CD14-positive monocyte (primary cell): ENCODE measurements around the gene CDK6. TPM values are rescaled to one million over a fixed set of nuclear protein-coding genes. Genes with fewer than 3 reads are reported as not detected.

Experiments
- DNase-seq, 3 donors: peaks; one replicate each; pipeline ENCODE4 v3.0.0-alpha.2; 2011 to 2022
- H2AFZ ChIP-seq: 2 replicates; pipeline ENCODE4 v1.6.0; 2012; ENCODE audit warnings: mild to moderate bottlenecking, low read depth, low read length, inconsistent platforms; ENCODE audit not compliant: insufficient read depth, poor library complexity, severe bottlenecking
- H3K27ac ChIP-seq, 2 donors: 1 replicate in 1 of 2; 2 replicates in 1 of 2; pipeline ENCODE4 v1.5.1; 2012 to 2013; ENCODE audit warnings: low read length in 2 of 2, control low read depth in 1 of 2, inconsistent platforms in 1 of 2, low read depth in 1 of 2, mild to moderate bottlenecking in 1 of 2
- H3K27me3 ChIP-seq, 2 donors: one replicate each; pipeline versions ENCODE4 v1.6.0 to v1.6.1; 2011 to 2013; ENCODE audit warnings: low read length in 2 of 2; ENCODE audit not compliant: control insufficient read depth in 2 of 2, insufficient read depth in 2 of 2
- H3K36me3 ChIP-seq, 2 donors: replicated peaks in 1 of 2; 1 replicate in 1 of 2; 2 replicates in 1 of 2; pipeline versions ENCODE4 v1.5.1 to v1.6.1; 2012 to 2013; ENCODE audit warnings: low read length in 2 of 2, control low read depth in 1 of 2, inconsistent platforms in 1 of 2, mild to moderate bottlenecking in 1 of 2; ENCODE audit not compliant: insufficient read depth in 2 of 2, control insufficient read depth in 1 of 2
- H3K4me1 ChIP-seq, 2 donors: 1 replicate in 1 of 2; 2 replicates in 1 of 2; pipeline versions ENCODE4 v1.5.1 to v1.6.1; 2012 to 2013; ENCODE audit warnings: low read length in 2 of 2, control low read depth in 1 of 2, inconsistent platforms in 1 of 2, mild to moderate bottlenecking in 1 of 2, moderate library complexity in 1 of 2; ENCODE audit not compliant: insufficient read depth in 2 of 2, control insufficient read depth in 1 of 2
- H3K4me2 ChIP-seq: replicated peaks from 2 replicates; pipeline ENCODE3; 2012; ENCODE audit warnings: low read length, moderate library complexity, mild to moderate bottlenecking; ENCODE audit not compliant: poor library complexity, severe bottlenecking; ENCODE audit errors: extremely low read depth
- H3K4me3 ChIP-seq, 3 experiments: fragments of 200-600 bp in 1 of 3; sonication (generic) in 1 of 3; replicated peaks in 1 of 3; 1 replicate in 2 of 3; 2 replicates in 1 of 3; pipeline ENCODE4 v1.5.1; 2011 to 2013; ENCODE audit warnings: low read length in 3 of 3, mild to moderate bottlenecking in 3 of 3, control low read depth in 2 of 3, low read depth in 2 of 3, inconsistent platforms in 1 of 3, moderate library complexity in 1 of 3
- H3K79me2 ChIP-seq: 2 replicates; pipeline ENCODE4 v1.6.0; 2012; ENCODE audit warnings: mild to moderate bottlenecking, control low read depth, inconsistent platforms, low read length, moderate library complexity; ENCODE audit not compliant: insufficient read depth
- H3K9ac ChIP-seq: 2 replicates; pipeline ENCODE4 v1.6.0; 2017; ENCODE audit warnings: low read length, mild to moderate bottlenecking; ENCODE audit not compliant: insufficient read depth, poor library complexity, severe bottlenecking
- H3K9me3 ChIP-seq, 2 donors: replicated peaks in 1 of 2; 1 replicate in 1 of 2; 2 replicates in 1 of 2; pipeline versions ENCODE4 v1.5.1 to v1.6.1; 2012 to 2013; ENCODE audit warnings: low read length in 2 of 2, control low read depth in 1 of 2; ENCODE audit not compliant: control insufficient read depth in 1 of 2, insufficient read depth in 1 of 2
- H4K20me1 ChIP-seq: 2 replicates; pipeline ENCODE4 v1.6.0; 2012; ENCODE audit warnings: mild to moderate bottlenecking, low read length, control low read depth, moderate library complexity; ENCODE audit not compliant: insufficient read depth
- H3K27ac Mint-ChIP-seq, 7 donors: one replicate each; pipeline ENCODE4 v1.8.0; 2020; ENCODE audit warnings: mild to moderate bottlenecking in 7 of 7, mixed read lengths in 7 of 7, moderate library complexity in 6 of 7, inconsistent platforms in 2 of 7
- H3K27me3 Mint-ChIP-seq, 3 donors: one replicate each; pipeline ENCODE4 v1.8.0; 2021 to 2022; ENCODE audit warnings: low read depth in 3 of 3, mild to moderate bottlenecking in 3 of 3, mixed read lengths in 3 of 3, moderate library complexity in 3 of 3, inconsistent platforms in 1 of 3
- H3K36me3 Mint-ChIP-seq, 2 donors: one replicate each; pipeline ENCODE4 v1.8.0; 2020; ENCODE audit warnings: mixed read lengths in 2 of 2, inconsistent platforms in 1 of 2, mild to moderate bottlenecking in 1 of 2
- H3K4me1 Mint-ChIP-seq: one replicate; pipeline ENCODE4 v1.8.0; 2020; ENCODE audit warnings: mild to moderate bottlenecking, mixed read lengths
- H3K4me3 Mint-ChIP-seq, 2 donors: one replicate each; pipeline ENCODE4 v1.8.0; 2020; ENCODE audit warnings: mild to moderate bottlenecking in 2 of 2, mixed read lengths in 2 of 2, moderate library complexity in 1 of 2
- H3K9me3 Mint-ChIP-seq, 7 donors: one replicate each; pipeline ENCODE4 v1.8.0; 2020 to 2022; ENCODE audit warnings: mixed read lengths in 7 of 7, mild to moderate bottlenecking in 6 of 7, moderate library complexity in 6 of 7, inconsistent platforms in 2 of 7
- WGBS: methylation state at CpG from one replicate; pipeline ENCODE4 v1.1.5; 2013; ENCODE audit warnings: missing lambda C conversion rate; ENCODE audit not compliant: insufficient coverage; 5-methylcytosine and 5-hydroxymethylcytosine counted together
- intact Hi-C, 2 donors: fragments of 100-400 bp; cut with micrococcal nuclease; formaldehyde crosslinking; loops; one replicate each; pipeline versions ENCODE4 v1.15.0 to v1.15.1; 2023
- polyA plus RNA-seq, 3 donors: library from polyadenylated mRNA; depleted of rRNA in 1 of 3; unstranded in 2 of 3; stranded (reverse) in 1 of 3; fragments of 300-500 nt in 2 of 3; fragments of >200 nt in 1 of 3; fragmentation: Illumina TruSeq in 2 of 3; gene quantifications; 1 replicate in 2 of 3; 2 replicates in 1 of 3; pipeline ENCODE4 v1.2.3, GENCODE V29; 2012 to 2021
- TF ChIP-seq, protein P1 (sequence below): fragments of 200-600 bp; IDR thresholded peaks from one replicate; pipeline ENCODE4 v1.8.0; 2022; ENCODE audit warnings: antibody characterized with exemption, mild to moderate bottlenecking

Gene CDK6
- polyA plus RNA-seq, 3 donors: 3.4 to 4.3 (median 3.8) TPM

DNA sequence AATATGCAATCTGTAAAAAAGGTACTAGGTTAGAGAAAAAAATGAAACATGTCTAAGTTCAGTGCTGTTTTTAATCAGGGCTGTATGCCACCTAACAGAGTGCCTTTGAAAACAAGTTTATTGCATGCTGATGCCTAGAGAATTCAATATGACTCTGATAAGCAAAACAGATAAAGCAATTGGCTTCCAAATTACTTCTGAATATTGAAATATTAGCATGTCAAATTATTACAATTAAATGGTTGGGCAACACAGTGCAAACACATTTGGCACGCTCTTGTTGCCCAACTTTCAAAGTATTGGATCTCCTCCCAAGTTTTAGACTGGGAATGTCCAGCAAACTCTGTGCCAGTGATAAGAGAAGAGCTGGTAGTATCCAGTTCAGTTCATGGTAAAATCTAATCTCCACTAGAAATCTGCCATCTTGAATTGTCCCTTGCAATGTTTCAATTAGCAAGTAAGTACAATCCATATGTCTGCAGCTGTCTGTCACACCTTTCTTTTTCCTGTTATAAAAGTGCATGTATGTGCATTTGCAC, 181.0 kb downstream of the CDK6 start:
- 80% methylated on average over 1 of the region's 1 CpG for WGBS
- Mint-ChIP-seq H3K27ac (no peak overlapping the region), H3K27me3 (no peaks in the 10 kb centered on the region), H3K4me3 (no peak overlapping the region), H3K36me3 (peaks cover 0 to 5% of the 10 kb centered on the region in 2 donors), H3K4me1 (no peaks in the 10 kb centered on the region), H3K9me3 (no peaks in the 10 kb centered on the region)
- no peak for DNase-seq
- H3K79me2 ChIP-seq: no peaks in the 10 kb centered on the region
- no peak overlapping the region for H3K4me3 ChIP-seq
- intact Hi-C loops: no loop called here
- no peaks in the 10 kb centered on the region for H3K9me3 ChIP-seq
- H3K27ac ChIP-seq: no peak overlapping the region
- no peaks in the 10 kb centered on the region for H3K27me3 ChIP-seq
- H4K20me1 ChIP-seq: no peaks in the 10 kb centered on the region
- no peaks in the 10 kb centered on the region for H3K36me3 ChIP-seq
- H2AFZ ChIP-seq: no peak overlapping the region
- no peak overlapping the region for H3K4me2 ChIP-seq
- H3K9ac ChIP-seq: no peak overlapping the region
- TF ChIP-seq, protein P1, sequence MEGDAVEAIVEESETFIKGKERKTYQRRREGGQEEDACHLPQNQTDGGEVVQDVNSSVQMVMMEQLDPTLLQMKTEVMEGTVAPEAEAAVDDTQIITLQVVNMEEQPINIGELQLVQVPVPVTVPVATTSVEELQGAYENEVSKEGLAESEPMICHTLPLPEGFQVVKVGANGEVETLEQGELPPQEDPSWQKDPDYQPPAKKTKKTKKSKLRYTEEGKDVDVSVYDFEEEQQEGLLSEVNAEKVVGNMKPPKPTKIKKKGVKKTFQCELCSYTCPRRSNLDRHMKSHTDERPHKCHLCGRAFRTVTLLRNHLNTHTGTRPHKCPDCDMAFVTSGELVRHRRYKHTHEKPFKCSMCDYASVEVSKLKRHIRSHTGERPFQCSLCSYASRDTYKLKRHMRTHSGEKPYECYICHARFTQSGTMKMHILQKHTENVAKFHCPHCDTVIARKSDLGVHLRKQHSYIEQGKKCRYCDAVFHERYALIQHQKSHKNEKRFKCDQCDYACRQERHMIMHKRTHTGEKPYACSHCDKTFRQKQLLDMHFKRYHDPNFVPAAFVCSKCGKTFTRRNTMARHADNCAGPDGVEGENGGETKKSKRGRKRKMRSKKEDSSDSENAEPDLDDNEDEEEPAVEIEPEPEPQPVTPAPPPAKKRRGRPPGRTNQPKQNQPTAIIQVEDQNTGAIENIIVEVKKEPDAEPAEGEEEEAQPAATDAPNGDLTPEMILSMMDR: no peak
- H3K4me1 ChIP-seq: no peaks in the 10 kb centered on the region

DNA sequence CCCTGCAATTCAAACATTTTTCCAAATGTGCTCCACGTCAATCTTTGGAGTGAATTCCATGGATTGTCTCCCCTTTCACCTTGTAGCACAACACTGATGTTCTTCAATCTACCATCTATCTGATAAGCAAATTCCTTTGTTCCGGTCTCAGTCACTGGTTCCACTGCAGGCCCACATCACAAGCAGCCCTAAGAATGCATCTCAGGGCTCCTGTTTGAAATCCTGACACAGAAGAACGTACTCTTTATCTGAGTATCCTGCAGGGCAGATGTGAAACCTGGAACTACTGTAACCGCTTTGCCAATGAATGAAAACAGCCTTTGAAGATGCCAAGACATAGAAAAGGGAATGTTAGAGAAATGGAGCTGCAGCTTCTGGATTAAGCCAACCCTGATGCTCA, 183.2 kb downstream of the CDK6 start:
- H3K4me3 Mint-ChIP-seq: no peak overlapping the region
- H3K27ac ChIP-seq: no peak overlapping the region
- H3K36me3 ChIP-seq: no peaks in the 10 kb centered on the region
- WGBS: 96% methylated on average over 4 of the region's 4 CpGs
- H3K4me2 ChIP-seq: no peak overlapping the region
- no peaks in the 10 kb centered on the region for H3K9me3 Mint-ChIP-seq
- H3K4me1 Mint-ChIP-seq: no peaks in the 10 kb centered on the region
- DNase-seq: no peak
- TF ChIP-seq, protein P1: no peak
- no peaks in the 10 kb centered on the region for H3K79me2 ChIP-seq
- no peaks in the 10 kb centered on the region for H3K4me1 ChIP-seq
- H3K27me3 ChIP-seq: no peaks in the 10 kb centered on the region
- H3K27me3 Mint-ChIP-seq: no peaks in the 10 kb centered on the region
- H3K9me3 ChIP-seq: no peaks in the 10 kb centered on the region
- H4K20me1 ChIP-seq: no peaks in the 10 kb centered on the region
- intact Hi-C loops: no loop called here
- no peak overlapping the region for H3K4me3 ChIP-seq
- no peaks in the 10 kb centered on the region for H3K36me3 Mint-ChIP-seq
- H3K9ac ChIP-seq: no peak overlapping the region
- no peak overlapping the region for H2AFZ ChIP-seq
- H3K27ac Mint-ChIP-seq: no peak overlapping the region
